ENCODE data around the gene CD1E.
"Not testable (repeated sequence)": the region's sequence is repeated elsewhere in the genome, so short reads cannot be mapped to it uniquely, and the experiment has no call there.

The CD1E gene

DNA sequence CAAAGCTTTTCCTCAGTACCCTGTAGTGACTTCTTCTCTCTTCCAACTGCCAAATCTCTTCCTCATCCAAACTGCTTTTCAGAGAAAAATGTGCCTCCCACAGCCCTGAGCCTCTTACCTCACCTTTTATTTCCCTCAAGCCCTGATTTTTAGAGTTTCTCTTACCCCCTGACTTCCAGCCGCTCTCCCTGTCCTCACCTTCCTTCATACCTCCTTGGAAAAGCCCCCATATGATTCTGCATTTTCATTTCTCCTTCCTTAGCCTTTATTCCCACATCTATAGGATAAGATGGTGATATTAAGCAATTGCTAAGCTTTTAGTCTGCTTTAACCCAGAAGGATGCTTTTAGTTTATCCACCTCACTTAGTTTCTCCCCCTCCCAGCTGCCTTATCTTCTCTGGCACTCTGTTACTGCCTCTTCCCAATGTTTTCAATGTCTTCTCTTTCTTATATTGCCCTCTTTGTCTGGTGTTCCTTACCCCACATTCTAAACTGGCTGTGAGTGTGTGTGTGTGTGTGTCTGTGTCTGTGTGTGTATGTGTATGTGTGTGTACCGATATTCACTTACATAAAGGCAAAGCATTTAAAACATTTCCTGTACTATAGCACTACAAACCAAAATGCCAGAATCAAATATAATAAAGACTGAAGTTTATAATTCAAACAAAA is 22.1 kb upstream of the CD1E start, which contains the start of gene CD1B:
Gene CD1B (minus strand): TSS at position 51 of the 670 bp plus-strand sequence. CDS start 108 bp downstream, outside the sequence.
- no peak for TF ChIP-seq CTCF (IDR thresholded peaks at IDR 0.05)
- Histone ChIP-seq H3K27ac (no peak within 1 kb of the TSS), H3K9me3 (no peaks in the 10 kb centered on the region), H3K36me3 (no peaks in the 10 kb centered on the region), H3K4me1 (no peaks in the 10 kb centered on the region), H3K27me3 (no peaks in the 10 kb centered on the region), H3K4me3 (no peak within 1 kb of the TSS)
- intact Hi-C loops (cut with DNase I; ENCODE audit: low total_unique reads): no loop called here
- no peak for DNase-seq

GRCh38 chr1:158333405-158334155 is 20.1 kb upstream of the CD1E start:
- no peak for DNase-seq
- Histone ChIP-seq H3K4me1 (no peaks in the 10 kb centered on the region), H3K27ac (no peak overlapping the region), H3K27me3 (no peaks in the 10 kb centered on the region), H3K9me3 (no peaks in the 10 kb centered on the region), H3K4me3 (no peak overlapping the region), H3K36me3 (no peaks in the 10 kb centered on the region)
- intact Hi-C loops (cut with DNase I; ENCODE audit: low total_unique reads): no loop called here
- no peak for TF ChIP-seq CTCF (IDR thresholded peaks at IDR 0.05)

- Histone ChIP-seq H3K4me1 (no peaks in the 10 kb centered on the region), H3K36me3 (no peaks in the 10 kb centered on the region), H3K27me3 (no peaks in the 10 kb centered on the region), H3K9me3 (no peaks in the 10 kb centered on the region), H3K4me3 (no peak overlapping the region), H3K27ac (no peak overlapping the region)
- DNase-seq: no peak
- TF ChIP-seq CTCF (IDR thresholded peaks at IDR 0.05): no peak
- intact Hi-C loops (cut with DNase I; ENCODE audit: low total_unique reads): no loop called here
Observed at GRCh38 chr1:158334526-158335212, 19.0 kb upstream of the CD1E start.

GRCh38 chr1:158335213-158335532 is 18.5 kb upstream of the CD1E start:
- DNase-seq: no peak
- Histone ChIP-seq H3K27ac (no peak overlapping the region), H3K4me3 (no peak overlapping the region), H3K4me1 (no peaks in the 10 kb centered on the region), H3K36me3 (no peaks in the 10 kb centered on the region), H3K9me3 (no peaks in the 10 kb centered on the region), H3K27me3 (no peaks in the 10 kb centered on the region)
- intact Hi-C loops (cut with DNase I; ENCODE audit: low total_unique reads): no loop called here
- no peak for TF ChIP-seq CTCF (IDR thresholded peaks at IDR 0.05)

DNA sequence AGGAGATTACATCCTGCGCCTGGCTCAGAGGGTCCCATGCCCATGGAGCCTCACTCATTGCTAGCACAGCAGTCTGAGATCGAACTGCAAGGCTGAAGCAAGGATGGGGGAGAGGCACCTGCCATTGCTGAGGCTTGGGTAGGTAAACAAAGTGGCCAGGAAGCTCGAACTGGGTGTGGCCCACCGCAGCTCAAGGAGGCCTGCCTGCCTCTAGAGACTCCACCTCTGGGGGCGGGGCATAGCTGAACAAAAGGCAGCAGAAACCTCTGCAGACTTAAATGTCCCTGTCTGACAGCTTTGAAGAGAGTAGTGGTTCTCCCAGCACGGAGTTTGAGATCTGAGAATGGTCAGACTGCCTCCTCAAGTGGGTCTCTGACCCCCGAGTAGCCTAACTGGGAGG is 17.3 kb upstream of the CD1E start:
- H3K27me3 ChIP-seq; H3K27ac ChIP-seq; H3K36me3 ChIP-seq; H3K9me3 ChIP-seq; DNase-seq; H3K4me3 ChIP-seq; H3K4me1 ChIP-seq; intact Hi-C loops (cut with DNase I; ENCODE audit: low total_unique reads): not testable (repeated sequence)

DNA sequence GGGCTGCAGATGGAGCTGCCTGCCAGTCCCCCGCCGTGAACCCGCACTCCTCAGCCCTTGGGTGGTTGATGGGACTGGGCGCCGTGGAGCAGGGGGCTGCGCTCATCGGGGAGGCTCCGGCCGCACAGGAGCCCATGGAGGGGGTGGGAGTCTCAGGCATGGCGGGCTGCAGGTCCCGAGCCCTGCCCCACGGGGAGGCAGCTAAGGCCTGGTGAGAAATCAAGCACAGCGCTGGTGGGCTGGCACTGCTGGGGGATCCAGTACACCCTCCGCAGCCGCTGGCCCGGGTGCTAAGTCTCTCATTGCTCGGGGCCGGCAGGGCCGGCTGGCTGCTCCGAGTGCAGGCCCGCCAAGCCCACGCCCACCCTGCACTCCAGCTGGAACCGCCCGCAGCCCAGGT is 4.7 kb upstream of the CD1E start:
- DNase-seq; H3K4me1 ChIP-seq; H3K27me3 ChIP-seq; H3K36me3 ChIP-seq; H3K4me3 ChIP-seq; H3K9me3 ChIP-seq; H3K27ac ChIP-seq; intact Hi-C loops (cut with DNase I; ENCODE audit: low total_unique reads): not testable (repeated sequence)

Data from tibial artery (tissue), 4 donors.